Stimulated activated memory B cell treated with anti-CD40 and anti-IgM and Interleukin-4, amounts not matched to agents 10 μg/mL and 1 μg/mL and 100 μg/mL, for 72 hours (primary cell): ENCODE measurements around the gene SULT1B1.

Experiments used
- ATAC-seq: fragments of 150-1000 bp; cut with Tn5 transposase; 2 replicates; pipeline ENCODE4 v1.10.0; 2021
- H3K27ac Mint-ChIP-seq: one replicate; pipeline ENCODE4 v1.8.0; 2022; ENCODE audit warnings: mild to moderate bottlenecking, mixed read lengths
- H3K27me3 Mint-ChIP-seq: one replicate; pipeline ENCODE4 v1.8.0; 2022; ENCODE audit warnings: mixed read lengths
- H3K36me3 Mint-ChIP-seq: one replicate; pipeline ENCODE4 v1.8.0; 2022; ENCODE audit warnings: mixed read lengths
- H3K4me1 Mint-ChIP-seq: one replicate; pipeline ENCODE4 v1.8.0; 2022; ENCODE audit warnings: mixed read lengths
- H3K4me3 Mint-ChIP-seq: one replicate; pipeline ENCODE4 v1.8.0; 2022; ENCODE audit warnings: mild to moderate bottlenecking, moderate library complexity, mixed read lengths
- H3K9me3 Mint-ChIP-seq: one replicate; pipeline ENCODE4 v1.8.0; 2022; ENCODE audit warnings: mixed read lengths

SULT1B1 gene

DNA sequence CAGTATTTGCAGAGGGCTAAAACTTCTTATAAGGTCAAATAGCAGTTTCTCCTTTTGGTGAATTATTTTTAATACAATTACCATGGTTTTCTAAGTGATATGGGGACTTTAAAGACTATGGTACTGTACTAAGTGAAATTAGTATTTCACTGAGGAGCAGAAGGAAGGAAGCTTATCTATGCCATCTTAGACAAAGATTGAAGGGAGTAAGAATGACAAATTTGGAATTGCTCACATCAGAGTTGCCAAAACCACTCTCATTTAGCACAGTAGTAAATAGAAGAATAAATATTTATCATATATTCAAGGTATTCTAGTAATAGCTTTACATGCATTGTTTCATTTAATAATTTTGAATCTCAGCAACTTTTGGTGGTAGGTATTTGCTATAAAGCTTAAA lies 30.4 kb downstream of the SULT1B1 start:
- Mint-ChIP-seq H3K4me3 (no peak overlapping the region), H3K4me1 (no peaks in the 10 kb centered on the region), H3K27me3 (no peaks in the 10 kb centered on the region), H3K36me3 (no peaks in the 10 kb centered on the region), H3K27ac (no peak overlapping the region), H3K9me3 (no peaks in the 10 kb centered on the region)
- no peak for ATAC-seq

- Mint-ChIP-seq H3K4me3 (no peak overlapping the region), H3K36me3 (no peaks in the 10 kb centered on the region), H3K4me1 (no peaks in the 10 kb centered on the region), H3K9me3 (peaks cover 6% of the 10 kb centered on the region), H3K27me3 (no peaks in the 10 kb centered on the region), H3K27ac (no peak overlapping the region)
- no peak for ATAC-seq
These were observed 32.5 kb downstream of the SULT1B1 start for GRCh38 chr4:69727926-69728325.

- Mint-ChIP-seq H3K4me3 (no peak overlapping the region), H3K9me3 (peaks cover 6% of the 10 kb centered on the region), H3K27ac (no peak overlapping the region), H3K4me1 (no peaks in the 10 kb centered on the region), H3K27me3 (no peaks in the 10 kb centered on the region), H3K36me3 (no peaks in the 10 kb centered on the region)
- no peak for ATAC-seq
These were observed 33.0 kb downstream of the SULT1B1 start for GRCh38 chr4:69727426-69727825.

DNA sequence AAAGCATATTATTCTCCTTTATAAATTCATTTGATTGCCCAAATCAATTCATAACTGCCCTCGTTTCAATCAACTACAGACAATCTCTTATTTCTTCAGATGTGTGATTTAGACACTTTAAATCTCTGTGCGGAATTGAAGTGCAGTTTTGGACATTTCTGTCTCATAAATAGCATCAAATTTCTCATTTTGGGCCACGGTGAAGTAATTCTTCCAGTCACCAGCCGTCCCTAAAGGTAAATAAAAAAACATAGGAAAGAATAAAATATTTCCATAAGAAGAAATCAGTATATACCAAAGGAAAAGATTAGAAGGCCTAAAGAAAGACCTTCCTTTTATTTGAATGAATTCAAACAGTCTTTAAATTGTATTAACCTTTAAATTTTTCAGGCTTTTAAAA lies 33.4 kb downstream of the SULT1B1 start:
- ATAC-seq, result no peak
- H3K36me3 Mint-ChIP-seq, result no peaks in the 10 kb centered on the region
- H3K27me3 Mint-ChIP-seq, result no peaks in the 10 kb centered on the region
- H3K27ac Mint-ChIP-seq, result no peak overlapping the region
- peaks cover 6% of the 10 kb centered on the region for H3K9me3 Mint-ChIP-seq
- H3K4me1 Mint-ChIP-seq, result no peaks in the 10 kb centered on the region
- H3K4me3 Mint-ChIP-seq, result no peak overlapping the region

DNA sequence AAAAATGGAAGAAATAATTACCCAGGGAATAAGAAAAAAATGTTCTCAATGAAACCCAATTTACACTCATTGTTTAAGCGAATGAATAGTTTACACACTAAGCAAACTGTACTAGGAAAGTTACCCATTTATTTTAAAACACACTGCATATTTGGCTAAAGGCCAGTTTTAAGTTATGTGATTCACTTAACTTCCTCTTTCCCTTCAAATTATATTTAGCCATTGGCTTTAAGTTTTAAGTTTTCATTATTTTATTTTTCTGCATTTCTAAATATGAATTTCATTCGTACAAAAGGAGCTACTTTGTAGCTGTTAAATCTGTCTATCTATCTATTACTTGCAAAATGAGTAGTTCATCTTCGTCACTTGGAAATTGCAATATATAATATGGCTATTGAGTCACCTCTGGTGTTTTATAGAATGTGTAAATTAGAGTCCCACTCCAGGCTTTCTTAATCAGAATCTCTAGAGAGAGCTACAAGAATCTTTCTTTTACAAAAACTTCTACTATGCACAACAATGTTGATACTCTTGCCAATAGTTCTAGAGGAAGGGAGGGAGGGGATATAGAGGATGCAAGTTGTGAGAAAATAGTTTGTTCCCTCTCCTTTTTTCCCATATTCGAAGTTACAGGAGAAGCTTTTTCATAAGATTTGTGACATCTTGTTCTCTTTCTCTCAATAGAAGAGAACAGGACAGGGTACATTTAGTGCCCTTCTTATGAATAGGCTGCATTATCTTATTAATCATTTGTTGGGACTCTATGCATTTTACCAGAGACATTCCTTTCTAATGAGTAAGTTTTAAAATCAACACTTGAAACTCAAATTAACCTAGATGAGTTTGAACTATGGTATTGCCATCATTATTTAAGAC lies 41.8 kb downstream of the SULT1B1 start:
- H3K4me1 Mint-ChIP-seq, result no peaks in the 10 kb centered on the region
- no peaks in the 10 kb centered on the region for H3K27me3 Mint-ChIP-seq
- H3K4me3 Mint-ChIP-seq, result no peak overlapping the region

GRCh38 chr4:69717778-69718177 lies 42.6 kb downstream of the SULT1B1 start:
- Mint-ChIP-seq H3K9me3 (no peaks in the 10 kb centered on the region), H3K27me3 (no peaks in the 10 kb centered on the region), H3K36me3 (no peaks in the 10 kb centered on the region), H3K27ac (no peak overlapping the region), H3K4me1 (no peaks in the 10 kb centered on the region), H3K4me3 (no peak overlapping the region)
- ATAC-seq, result no peak

More for the DNA sequence above, 41.8 kb downstream of the SULT1B1 start:
- H3K9me3 Mint-ChIP-seq, result no peaks in the 10 kb centered on the region
- no peaks in the 10 kb centered on the region for H3K36me3 Mint-ChIP-seq
- H3K27ac Mint-ChIP-seq, result no peak overlapping the region
- ATAC-seq, result no peak

DNA sequence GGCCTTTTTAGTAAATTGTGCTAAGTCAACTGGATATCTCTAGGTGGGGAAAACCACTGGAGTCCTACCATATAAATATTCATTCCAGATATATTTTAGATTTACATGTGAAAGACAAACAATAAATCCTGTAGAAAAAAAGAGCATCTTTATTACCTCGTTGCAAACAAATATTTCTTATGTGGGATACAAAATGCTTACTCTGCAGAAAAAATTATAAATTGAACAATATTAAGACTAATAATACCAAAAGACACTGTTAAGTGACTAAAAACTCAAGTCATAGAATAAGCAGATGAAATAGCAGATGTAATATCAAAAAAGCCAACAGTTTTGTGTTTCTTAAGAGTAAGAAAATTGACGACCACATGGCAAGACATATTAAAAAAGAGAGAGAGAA lies 43.8 kb downstream of the SULT1B1 start:
- ATAC-seq, result no peak
- Mint-ChIP-seq H3K4me3 (no peak overlapping the region), H3K27ac (no peak overlapping the region), H3K9me3 (no peaks in the 10 kb centered on the region), H3K36me3 (no peaks in the 10 kb centered on the region), H3K4me1 (no peaks in the 10 kb centered on the region), H3K27me3 (no peaks in the 10 kb centered on the region)

GRCh38 chr4:69714086-69714485 lies 46.3 kb downstream of the SULT1B1 start:
- Mint-ChIP-seq H3K27me3 (no peaks in the 10 kb centered on the region), H3K27ac (no peak overlapping the region), H3K4me3 (no peak overlapping the region), H3K4me1 (no peaks in the 10 kb centered on the region), H3K36me3 (no peaks in the 10 kb centered on the region), H3K9me3 (peaks cover 4% of the 10 kb centered on the region)
- no peak for ATAC-seq

GRCh38 chr4:69713593-69713992 lies 46.8 kb downstream of the SULT1B1 start:
- no peak overlapping the region for H3K27ac Mint-ChIP-seq
- no peak for ATAC-seq
- no peak overlapping the region for H3K4me3 Mint-ChIP-seq
- no peaks in the 10 kb centered on the region for H3K4me1 Mint-ChIP-seq
- no peaks in the 10 kb centered on the region for H3K36me3 Mint-ChIP-seq
- H3K27me3 Mint-ChIP-seq, result no peaks in the 10 kb centered on the region
- peaks cover 4% of the 10 kb centered on the region for H3K9me3 Mint-ChIP-seq

DNA sequence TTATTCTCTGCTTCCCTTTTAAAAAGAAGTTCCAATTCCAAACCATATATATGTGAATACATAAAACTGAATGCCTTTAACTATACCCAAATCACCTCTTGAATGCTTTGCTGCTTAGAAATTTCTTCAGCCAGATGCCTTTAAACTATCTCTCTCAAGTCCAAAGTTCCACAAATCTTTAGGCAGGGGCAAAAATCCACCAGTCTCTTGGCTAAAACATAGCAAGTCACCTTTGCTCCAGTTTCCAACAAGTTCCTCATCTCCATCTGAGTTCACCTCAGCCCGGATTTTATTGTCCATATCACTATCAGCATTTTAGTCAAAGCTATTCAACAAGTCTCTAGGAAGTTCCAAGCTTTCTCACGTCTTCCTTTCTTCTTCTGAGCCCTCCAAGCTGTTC lies 49.8 kb downstream of the SULT1B1 start:
- no peak for ATAC-seq
- Mint-ChIP-seq H3K36me3 (no peaks in the 10 kb centered on the region), H3K9me3 (peaks cover 4% of the 10 kb centered on the region), H3K4me1 (no peaks in the 10 kb centered on the region), H3K4me3 (no peak overlapping the region), H3K27ac (no peak overlapping the region), H3K27me3 (no peaks in the 10 kb centered on the region)

DNA sequence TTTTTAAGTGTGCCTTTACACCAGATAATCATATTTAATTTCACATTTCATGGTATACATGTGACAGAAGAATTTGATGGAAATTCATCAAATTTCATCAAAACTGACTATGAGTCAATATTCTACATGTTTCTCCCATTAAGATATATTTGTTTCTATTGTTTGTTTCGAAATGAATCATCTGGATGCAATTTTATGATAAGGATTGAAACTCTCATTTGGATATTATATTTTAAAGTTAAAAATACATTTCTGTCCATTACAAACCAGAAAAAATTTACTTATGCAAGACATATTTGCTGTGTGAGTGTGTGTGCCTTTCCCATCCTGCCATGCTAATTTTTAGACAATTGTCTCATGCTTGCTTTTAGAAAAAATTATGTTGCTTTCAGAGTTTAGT lies 52.2 kb downstream of the SULT1B1 start:
- no peaks in the 10 kb centered on the region for H3K27me3 Mint-ChIP-seq
- no peak overlapping the region for H3K27ac Mint-ChIP-seq
- no peaks in the 10 kb centered on the region for H3K36me3 Mint-ChIP-seq
- H3K4me3 Mint-ChIP-seq, result no peak overlapping the region
- no peak for ATAC-seq
- peaks cover 4% of the 10 kb centered on the region for H3K9me3 Mint-ChIP-seq
- H3K4me1 Mint-ChIP-seq, result no peaks in the 10 kb centered on the region

GRCh38 chr4:69707807-69708206 lies 52.6 kb downstream of the SULT1B1 start:
- Mint-ChIP-seq H3K27ac (no peak overlapping the region), H3K4me3 (no peak overlapping the region), H3K36me3 (no peaks in the 10 kb centered on the region), H3K9me3 (peaks cover 4% of the 10 kb centered on the region), H3K4me1 (no peaks in the 10 kb centered on the region), H3K27me3 (no peaks in the 10 kb centered on the region)
- ATAC-seq, result no peak

GRCh38 chr4:69702201-69702600 lies 58.2 kb downstream of the SULT1B1 start:
- no peaks in the 10 kb centered on the region for H3K9me3 Mint-ChIP-seq
- ATAC-seq, result no peak
- no peak overlapping the region for H3K4me3 Mint-ChIP-seq
- no peaks in the 10 kb centered on the region for H3K4me1 Mint-ChIP-seq
- no peaks in the 10 kb centered on the region for H3K36me3 Mint-ChIP-seq
- H3K27me3 Mint-ChIP-seq, result no peaks in the 10 kb centered on the region
- no peak overlapping the region for H3K27ac Mint-ChIP-seq

DNA sequence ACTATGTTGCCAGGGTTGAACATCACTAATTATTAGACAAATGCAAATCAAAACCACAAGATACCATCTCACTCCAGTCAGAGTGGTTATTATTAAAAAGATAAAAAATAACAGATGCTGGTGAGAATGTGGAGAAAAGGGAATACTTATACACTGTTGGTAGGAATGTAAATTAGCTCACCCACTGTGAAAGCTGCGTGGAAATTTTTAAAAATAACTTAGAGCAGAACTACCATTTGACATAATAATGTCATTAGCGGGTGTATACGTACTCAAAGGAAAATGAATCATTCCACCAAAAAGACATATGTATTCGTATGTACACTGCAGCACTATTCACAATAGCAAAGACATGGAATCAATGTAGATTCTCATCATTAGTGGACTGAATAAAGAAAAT lies 58.7 kb downstream of the SULT1B1 start:
- ATAC-seq, result no peak
- Mint-ChIP-seq H3K4me1 (no peaks in the 10 kb centered on the region), H3K27me3 (no peaks in the 10 kb centered on the region), H3K27ac (no peak overlapping the region), H3K4me3 (no peak overlapping the region), H3K9me3 (no peaks in the 10 kb centered on the region), H3K36me3 (no peaks in the 10 kb centered on the region)

- Mint-ChIP-seq H3K36me3 (no peaks in the 10 kb centered on the region), H3K9me3 (peaks cover 2% of the 10 kb centered on the region), H3K4me1 (no peaks in the 10 kb centered on the region), H3K4me3 (no peak overlapping the region), H3K27ac (no peak overlapping the region), H3K27me3 (no peaks in the 10 kb centered on the region)
- no peak for ATAC-seq
These were observed 62.7 kb downstream of the SULT1B1 start for GRCh38 chr4:69697536-69698242.

DNA sequence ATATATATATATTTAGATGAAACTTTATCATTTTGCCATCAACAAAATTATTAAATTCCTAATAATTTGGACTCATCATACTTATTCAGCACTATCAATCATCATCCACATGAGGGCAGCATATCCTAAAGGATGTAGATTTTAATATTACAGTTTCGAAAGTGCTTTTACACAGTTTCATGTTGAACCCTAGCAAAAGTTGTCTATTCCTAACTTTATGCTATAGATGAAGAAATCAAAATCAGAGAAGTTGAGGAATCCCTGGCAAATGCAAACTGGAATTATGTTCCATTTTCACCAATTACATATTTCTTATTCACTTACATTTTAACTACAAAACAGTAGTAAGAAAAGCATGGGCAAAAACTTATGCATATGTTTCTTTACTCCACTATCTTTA lies 70.8 kb downstream of the SULT1B1 start:
- H3K4me3 Mint-ChIP-seq, result no peak overlapping the region
- peaks cover under 1% of the 10 kb centered on the region for H3K9me3 Mint-ChIP-seq
- no peak overlapping the region for H3K27ac Mint-ChIP-seq
- no peaks in the 10 kb centered on the region for H3K4me1 Mint-ChIP-seq
- no peak for ATAC-seq
- H3K27me3 Mint-ChIP-seq, result no peaks in the 10 kb centered on the region
- H3K36me3 Mint-ChIP-seq, result no peaks in the 10 kb centered on the region
